Pulmonary artery endothelial cell (primary cell): ENCODE results near the gene DAND5. TPM values are rescaled to one million over a fixed set of nuclear protein-coding genes. Genes with fewer than 3 reads are reported as not detected.

Experiments
- DNase-seq: peaks from one replicate; pipeline ENCODE4 v3.0.0-alpha.2; 2011; ENCODE audit warnings: low read depth, low spot score
- total RNA-seq: library from RNA; depleted of rRNA; stranded (reverse); fragments of >200 nt; gene quantifications from 2 replicates; pipeline ENCODE4 v1.2.3, GENCODE V29; 2014

Gene DAND5
- total RNA-seq, 1 donor from 2014 or later = 0.07 TPM

- DNase-seq = no peak
Observed at GRCh38 chr19:13008926-13009787, 39.8 kb downstream of the DAND5 start.

GRCh38 chr19:13010038-13010991 is 40.9 kb downstream of the DAND5 start:
- DNase-seq = no peak

- no peak for DNase-seq
Observed at GRCh38 chr19:13010992-13011652, 41.7 kb downstream of the DAND5 start.

GRCh38 chr19:13011653-13012389 is 42.4 kb downstream of the DAND5 start:
- no peak for DNase-seq

GRCh38 chr19:13012390-13012689 is 43.0 kb downstream of the DAND5 start:
- DNase-seq = no peak

GRCh38 chr19:13012690-13013608 is 43.6 kb downstream of the DAND5 start:
- no peak for DNase-seq

GRCh38 chr19:13013649-13014048 is 44.3 kb downstream of the DAND5 start:
- DNase-seq = no peak

GRCh38 chr19:13014101-13014920 is 44.9 kb downstream of the DAND5 start:
- no peak for DNase-seq

- no peak for DNase-seq
Observed at GRCh38 chr19:13014921-13015280, 45.5 kb downstream of the DAND5 start.

- no peak for DNase-seq
Observed at GRCh38 chr19:13015361-13016223, 46.2 kb downstream of the DAND5 start.

GRCh38 chr19:13016245-13016627 is 46.9 kb downstream of the DAND5 start:
- no peak for DNase-seq

- DNase-seq = no peak
Observed at GRCh38 chr19:13016628-13017305, 47.4 kb downstream of the DAND5 start.

- no peak for DNase-seq
Observed at GRCh38 chr19:13017306-13018034, 48.1 kb downstream of the DAND5 start.

GRCh38 chr19:13018035-13018914 is 48.9 kb downstream of the DAND5 start:
- no peak for DNase-seq

GRCh38 chr19:13019332-13019731 is 50.0 kb downstream of the DAND5 start:
- DNase-seq = no peak

- no peak for DNase-seq
Observed at GRCh38 chr19:13020002-13020414, 50.6 kb downstream of the DAND5 start.
